ENCODE data around the gene PLEKHA5. TPM values are rescaled to one million over a fixed set of nuclear protein-coding genes. Genes with fewer than 3 reads are reported as not detected.
"Not testable (repeated sequence)": the region's sequence is repeated elsewhere in the genome, so short reads cannot be mapped to it uniquely, and the experiment has no call there.

Gene PLEKHA5, protein sequence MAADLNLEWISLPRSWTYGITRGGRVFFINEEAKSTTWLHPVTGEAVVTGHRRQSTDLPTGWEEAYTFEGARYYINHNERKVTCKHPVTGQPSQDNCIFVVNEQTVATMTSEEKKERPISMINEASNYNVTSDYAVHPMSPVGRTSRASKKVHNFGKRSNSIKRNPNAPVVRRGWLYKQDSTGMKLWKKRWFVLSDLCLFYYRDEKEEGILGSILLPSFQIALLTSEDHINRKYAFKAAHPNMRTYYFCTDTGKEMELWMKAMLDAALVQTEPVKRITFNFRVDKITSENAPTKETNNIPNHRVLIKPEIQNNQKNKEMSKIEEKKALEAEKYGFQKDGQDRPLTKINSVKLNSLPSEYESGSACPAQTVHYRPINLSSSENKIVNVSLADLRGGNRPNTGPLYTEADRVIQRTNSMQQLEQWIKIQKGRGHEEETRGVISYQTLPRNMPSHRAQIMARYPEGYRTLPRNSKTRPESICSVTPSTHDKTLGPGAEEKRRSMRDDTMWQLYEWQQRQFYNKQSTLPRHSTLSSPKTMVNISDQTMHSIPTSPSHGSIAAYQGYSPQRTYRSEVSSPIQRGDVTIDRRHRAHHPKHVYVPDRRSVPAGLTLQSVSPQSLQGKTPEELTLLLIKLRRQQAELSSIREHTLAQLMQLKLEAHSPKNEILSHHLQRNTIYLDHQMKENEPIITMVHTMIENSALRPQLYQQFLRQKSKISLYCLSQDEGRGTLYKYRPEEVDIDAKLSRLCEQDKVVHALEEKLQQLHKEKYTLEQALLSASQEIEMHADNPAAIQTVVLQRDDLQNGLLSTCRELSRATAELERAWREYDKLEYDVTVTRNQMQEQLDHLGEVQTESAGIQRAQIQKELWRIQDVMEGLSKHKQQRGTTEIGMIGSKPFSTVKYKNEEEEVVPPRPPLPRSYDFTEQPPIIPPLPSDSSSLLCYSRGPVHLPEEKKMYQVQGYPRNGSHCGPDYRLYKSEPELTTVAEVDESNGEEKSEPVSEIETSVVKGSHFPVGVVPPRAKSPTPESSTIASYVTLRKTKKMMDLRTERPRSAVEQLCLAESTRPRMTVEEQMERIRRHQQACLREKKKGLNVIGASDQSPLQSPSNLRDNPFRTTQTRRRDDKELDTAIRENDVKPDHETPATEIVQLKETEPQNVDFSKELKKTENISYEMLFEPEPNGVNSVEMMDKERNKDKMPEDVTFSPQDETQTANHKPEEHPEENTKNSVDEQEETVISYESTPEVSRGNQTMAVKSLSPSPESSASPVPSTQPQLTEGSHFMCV
- 4.6 and 8.8 TPM in 2 replicates for total RNA-seq (2014; rRNA removed; shearing (Covaris generic); ENCODE audit: low replicate concordance)

DNA sequence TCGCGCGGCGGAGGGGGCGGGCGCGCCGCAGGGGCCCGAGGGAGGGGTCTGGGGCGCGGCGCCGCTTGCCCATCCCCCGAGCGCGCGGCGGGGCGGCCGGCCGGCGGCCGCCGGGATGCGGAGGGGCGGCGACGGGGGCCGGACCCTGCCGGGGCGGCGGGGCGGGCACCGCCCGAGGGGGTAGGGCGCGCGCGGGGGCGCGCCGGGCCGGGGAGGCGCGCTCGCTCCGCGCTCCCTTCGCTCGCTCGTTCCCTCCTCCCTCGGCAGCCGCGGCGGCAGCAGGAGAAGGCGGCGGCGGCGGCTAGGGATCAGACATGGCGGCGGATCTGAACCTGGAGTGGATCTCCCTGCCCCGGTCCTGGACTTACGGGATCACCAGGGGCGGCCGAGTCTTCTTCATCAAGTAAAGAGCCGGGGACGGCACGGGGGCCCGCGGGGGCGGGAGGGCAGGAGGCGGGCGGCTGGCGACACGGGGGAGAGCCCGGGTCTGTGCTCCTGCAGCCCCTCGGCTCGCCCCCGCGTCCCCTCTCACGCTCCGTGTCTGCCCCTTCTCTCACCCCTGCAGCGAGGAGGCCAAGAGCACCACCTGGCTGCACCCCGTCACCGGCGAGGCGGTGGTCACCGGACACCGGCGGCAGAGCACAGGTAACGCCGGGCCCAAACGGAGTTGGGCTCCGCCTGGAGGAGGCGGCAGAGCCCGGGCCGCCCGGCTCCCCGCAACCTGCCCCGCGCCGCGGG is at the start of gene PLEKHA5:
Gene PLEKHA5, plus strand, starts transcription at position 248 of the 738 bp plus-strand sequence. Its CDS starts 67 bp downstream, at position 315.
- Histone ChIP-seq H3K4me3 (peak within 1 kb of the TSS; percentile 58), H3K27me3 (no peaks in the 10 kb centered on the region), H3K9me3 (peaks cover 7% of the 10 kb centered on the region), H3K36me3 (no peaks in the 10 kb centered on the region)
- peak; percentile 76 for DNase-seq

DNA sequence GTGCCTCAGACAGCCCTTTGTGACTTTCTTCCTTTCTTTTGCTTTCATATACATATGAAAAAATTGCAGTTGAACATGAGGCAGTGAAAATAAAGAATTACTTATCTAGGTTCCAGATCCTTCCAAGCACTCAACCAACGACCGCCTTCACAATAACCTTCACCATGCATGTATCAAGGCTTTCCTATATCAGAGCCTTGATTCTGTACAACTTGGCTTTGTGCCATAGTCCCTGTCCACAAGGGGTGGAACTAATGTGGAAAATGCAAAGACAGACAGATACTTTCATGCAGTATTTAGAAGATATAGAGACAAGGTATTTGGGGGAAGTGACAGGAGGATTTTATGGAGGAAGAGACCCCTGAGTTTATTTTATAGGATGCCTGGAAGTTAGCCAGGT is 48.6 kb upstream of the PLEKHA5 start:
- no peak for DNase-seq
- H3K36me3 ChIP-seq = no peaks in the 10 kb centered on the region
- no peaks in the 10 kb centered on the region for H3K9me3 ChIP-seq
- no peak overlapping the region for H3K4me3 ChIP-seq
- H3K27me3 ChIP-seq = no peaks in the 10 kb centered on the region

DNA sequence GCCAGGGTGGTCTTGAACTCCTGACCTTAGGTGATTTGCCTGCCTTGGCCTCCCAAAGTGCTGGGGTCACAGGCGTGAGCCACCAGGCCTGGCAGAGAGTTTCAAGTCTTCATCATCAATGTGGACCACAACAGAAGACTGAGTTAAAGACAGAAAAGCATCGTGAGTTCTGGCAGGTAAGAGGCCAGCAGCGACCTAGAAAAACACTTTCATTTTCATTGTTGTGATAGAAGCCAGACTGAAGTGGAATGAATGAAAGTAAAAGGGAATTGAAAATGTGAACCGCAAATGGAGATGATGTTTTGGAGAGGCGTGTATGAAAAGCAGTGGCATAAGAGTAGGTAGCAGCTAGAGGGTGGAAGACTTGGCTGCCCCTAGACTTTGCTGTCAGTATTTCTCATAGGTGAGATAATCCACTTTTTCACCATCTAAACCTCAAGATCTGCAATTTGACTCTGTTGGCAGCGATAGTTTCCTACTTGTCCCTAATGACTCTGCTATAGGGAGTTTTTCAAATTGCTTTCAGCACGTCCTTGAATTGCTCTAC is 47.1 kb upstream of the PLEKHA5 start:
- no peaks in the 10 kb centered on the region for H3K36me3 ChIP-seq
- H3K27me3 ChIP-seq = no peaks in the 10 kb centered on the region
- DNase-seq = no peak
- no peak overlapping the region for H3K4me3 ChIP-seq
- no peaks in the 10 kb centered on the region for H3K9me3 ChIP-seq

DNA sequence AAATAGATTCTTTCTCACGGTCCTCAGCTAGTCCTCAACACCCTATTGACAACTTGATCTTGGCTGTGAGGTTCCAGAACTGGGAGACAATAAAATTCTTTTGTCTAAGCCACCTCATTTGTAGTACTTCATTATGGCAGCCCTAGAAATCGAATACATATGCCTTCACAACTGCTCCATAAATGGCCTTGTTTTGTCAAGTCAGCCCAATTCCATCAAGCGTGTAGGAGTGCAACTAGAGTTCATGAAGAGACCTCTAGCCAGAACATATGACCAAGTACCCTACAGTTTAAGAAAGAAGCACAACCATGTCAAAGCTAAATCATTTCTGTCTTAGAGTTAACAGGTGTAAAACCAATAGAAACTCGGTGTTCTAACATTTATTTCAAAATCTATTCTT is 45.0 kb upstream of the PLEKHA5 start:
- H3K4me3 ChIP-seq = no peak overlapping the region
- H3K9me3 ChIP-seq = no peaks in the 10 kb centered on the region
- H3K36me3 ChIP-seq = no peaks in the 10 kb centered on the region
- no peaks in the 10 kb centered on the region for H3K27me3 ChIP-seq
- DNase-seq = no peak

DNA sequence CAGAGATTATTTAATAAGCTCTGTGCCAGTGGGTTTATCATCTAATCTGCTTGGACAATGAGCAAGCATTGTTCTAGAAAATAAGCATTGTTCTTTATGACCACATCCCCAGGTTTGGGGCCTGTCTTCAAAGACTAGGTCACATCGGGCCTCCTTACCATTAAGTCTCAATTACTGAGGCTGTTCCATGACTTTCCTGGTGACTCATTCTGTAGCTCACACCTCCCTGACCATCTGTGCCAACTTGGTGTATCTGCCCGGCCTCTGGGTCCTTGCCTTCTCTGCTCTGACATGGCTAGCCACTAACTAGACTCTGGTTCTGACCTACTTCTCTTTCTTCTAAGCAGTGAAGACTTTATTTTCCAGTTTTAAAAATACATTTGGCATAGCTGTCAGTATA is 44.4 kb upstream of the PLEKHA5 start:
- peak; percentile 9 for DNase-seq
- Histone ChIP-seq H3K9me3 (no peaks in the 10 kb centered on the region), H3K36me3 (no peaks in the 10 kb centered on the region), H3K4me3 (no peak overlapping the region), H3K27me3 (no peaks in the 10 kb centered on the region)

DNA sequence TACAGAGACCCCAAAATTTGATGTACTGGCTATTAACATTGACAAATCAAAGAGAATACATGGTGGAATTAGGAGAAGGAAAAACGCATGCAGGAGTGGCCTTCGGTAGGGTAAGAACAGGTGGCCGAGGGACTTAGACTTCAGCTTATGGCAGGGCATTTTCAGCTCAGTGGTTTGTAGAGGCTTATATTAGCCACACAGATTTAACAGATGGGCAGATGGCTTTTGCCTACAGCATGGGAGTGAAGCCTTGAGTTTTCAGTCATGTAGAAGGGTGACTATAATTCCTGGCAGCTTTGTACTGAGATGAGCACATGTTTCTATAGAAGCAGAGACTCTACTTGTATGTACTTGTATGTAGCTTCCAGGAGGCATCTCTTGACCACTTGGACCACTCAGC is 40.9 kb upstream of the PLEKHA5 start:
- DNase-seq = no peak
- Histone ChIP-seq H3K36me3 (no peaks in the 10 kb centered on the region), H3K4me3 (no peak overlapping the region), H3K27me3 (no peaks in the 10 kb centered on the region), H3K9me3 (no peaks in the 10 kb centered on the region)

DNA sequence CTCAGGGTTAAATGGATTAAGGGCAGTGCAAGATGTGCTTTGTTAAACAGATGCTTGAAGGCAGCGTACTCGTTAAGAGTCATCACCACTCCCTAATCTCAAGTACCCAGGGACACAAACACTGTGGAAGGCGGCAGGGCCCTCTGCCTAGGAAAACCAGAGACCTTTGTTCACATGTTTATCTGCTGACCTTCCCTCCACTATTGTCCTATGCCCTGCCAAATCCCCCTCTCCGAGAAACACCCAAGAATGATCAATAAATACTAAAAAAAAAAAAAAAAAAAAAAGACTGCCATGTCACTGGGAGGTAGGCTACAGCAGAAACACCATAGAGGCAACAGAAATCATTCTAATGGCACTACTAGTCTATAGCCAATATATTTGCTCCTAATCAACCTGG is 37.1 kb upstream of the PLEKHA5 start:
- not testable (repeated sequence) for H3K4me3 ChIP-seq, DNase-seq, H3K27me3 ChIP-seq, H3K36me3 ChIP-seq, H3K9me3 ChIP-seq

DNA sequence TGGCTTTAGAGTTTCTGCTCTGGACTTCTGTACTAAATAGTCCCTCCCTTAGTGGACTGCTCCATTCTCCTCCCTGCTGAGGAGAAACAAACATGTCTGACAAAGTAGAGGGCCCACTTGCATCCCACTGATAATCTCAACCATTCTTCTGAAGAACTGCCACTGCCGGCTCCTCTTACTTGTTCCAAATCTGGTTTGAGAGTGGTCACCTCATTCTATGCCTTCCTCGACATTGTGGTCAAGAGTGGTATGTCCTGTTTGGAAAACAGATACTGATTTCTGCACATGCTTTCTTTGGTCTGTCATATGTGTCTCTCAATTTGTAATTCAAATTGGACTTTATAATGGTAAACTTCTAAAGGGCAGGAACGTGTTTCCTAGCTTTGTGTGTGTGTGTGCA is 36.3 kb upstream of the PLEKHA5 start:
- Histone ChIP-seq H3K27me3 (no peaks in the 10 kb centered on the region), H3K9me3 (no peaks in the 10 kb centered on the region), H3K36me3 (no peaks in the 10 kb centered on the region), H3K4me3 (no peak overlapping the region)
- DNase-seq = no peak

DNA sequence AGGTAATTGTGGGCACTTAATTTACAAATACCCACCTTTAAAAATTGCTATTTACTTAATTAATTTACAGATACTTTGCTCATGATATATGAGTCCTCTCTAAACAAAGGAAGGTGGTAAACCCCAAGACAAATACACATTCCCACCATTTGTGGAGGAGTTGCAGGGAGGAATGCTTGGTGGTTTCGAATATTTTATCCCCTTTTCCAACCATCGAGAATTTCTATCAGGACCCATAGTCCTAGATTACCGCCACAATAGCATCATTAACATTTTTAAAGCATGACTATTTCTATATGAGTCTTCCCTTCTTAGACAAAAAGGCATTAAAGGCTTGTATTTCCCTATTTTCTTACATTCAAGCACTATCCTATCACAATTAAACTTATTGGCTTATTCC is 34.2 kb upstream of the PLEKHA5 start:
- Histone ChIP-seq H3K36me3 (no peaks in the 10 kb centered on the region), H3K4me3 (no peak overlapping the region), H3K27me3 (no peaks in the 10 kb centered on the region), H3K9me3 (no peaks in the 10 kb centered on the region)
- no peak for DNase-seq

DNA sequence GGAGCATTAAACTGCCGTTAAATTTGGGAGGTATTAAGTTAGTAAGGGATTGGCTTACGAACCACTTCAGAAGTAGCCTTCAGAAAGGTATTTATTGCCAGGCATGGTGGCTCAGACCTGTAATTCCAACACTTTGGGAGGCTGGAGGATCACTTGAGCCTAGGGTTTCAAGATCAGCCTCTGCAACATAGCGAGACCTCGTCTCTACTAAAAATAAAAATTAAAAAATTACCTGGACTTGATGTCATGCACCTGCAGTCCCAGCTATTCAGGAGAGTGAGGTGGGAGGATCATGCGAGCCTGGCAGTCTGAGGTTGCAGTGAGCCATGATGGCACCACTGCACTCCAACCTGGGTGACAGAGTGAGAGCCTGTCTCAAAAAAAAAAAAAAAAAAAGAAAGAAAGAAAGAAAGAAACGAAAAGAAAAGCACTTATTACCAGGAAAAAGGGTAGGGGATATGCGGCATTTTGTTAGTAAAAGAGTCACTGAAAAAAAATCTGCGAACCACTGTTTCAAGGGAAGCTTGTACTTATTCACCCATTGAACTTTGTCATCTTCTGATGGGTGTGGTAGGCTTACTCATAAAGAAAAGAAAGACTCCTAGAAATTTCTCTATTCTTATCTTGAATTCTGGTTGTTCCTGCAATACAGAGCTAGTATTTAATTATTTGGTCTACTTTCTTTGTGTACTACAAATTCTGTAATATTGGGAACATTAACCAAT is 33.6 kb upstream of the PLEKHA5 start:
- Histone ChIP-seq H3K27me3 (no peaks in the 10 kb centered on the region), H3K36me3 (no peaks in the 10 kb centered on the region), H3K9me3 (no peaks in the 10 kb centered on the region), H3K4me3 (no peak overlapping the region)
- no peak for DNase-seq

DNA sequence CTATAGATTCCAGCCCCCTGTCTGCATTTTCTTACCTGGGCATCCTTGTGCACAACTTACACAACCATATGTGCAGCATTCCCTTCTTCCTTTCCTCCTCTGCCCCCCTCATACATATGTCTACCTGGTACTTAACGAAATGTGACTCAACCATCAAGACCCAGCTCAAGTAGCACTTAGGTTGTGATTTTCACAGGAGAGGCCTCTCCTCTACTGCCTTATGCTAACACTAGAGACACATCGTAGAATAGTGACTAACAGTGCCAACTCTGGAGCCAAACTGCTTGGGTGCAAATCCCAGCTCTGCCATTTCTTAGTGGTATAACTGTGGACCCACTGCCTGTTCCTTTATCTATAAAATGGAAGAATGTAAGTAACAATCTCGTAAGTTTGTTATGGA is 24.1 kb upstream of the PLEKHA5 start:
- Histone ChIP-seq H3K4me3 (no peak overlapping the region), H3K27me3 (no peaks in the 10 kb centered on the region), H3K36me3 (no peaks in the 10 kb centered on the region), H3K9me3 (no peaks in the 10 kb centered on the region)
- DNase-seq = no peak

DNA sequence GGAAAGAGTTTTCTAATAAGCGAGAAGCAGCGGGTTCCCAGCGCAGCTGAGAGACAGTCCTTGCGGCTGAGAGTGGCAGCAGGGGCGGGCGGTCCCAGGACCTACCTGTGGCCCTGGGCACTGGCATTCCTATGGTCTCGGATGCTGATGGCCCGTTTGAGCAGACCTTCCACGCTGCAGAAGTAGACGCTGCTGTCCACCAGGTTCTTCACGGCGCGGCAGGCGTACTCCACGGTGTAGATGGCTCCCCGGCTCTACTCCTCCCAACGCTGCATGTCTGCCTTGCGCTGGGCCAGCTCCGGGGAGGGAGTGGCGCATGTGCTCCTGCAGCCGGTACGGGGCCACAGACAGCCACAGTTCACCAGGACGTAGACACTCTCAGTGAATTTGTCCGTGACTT is 21.8 kb upstream of the PLEKHA5 start:
- no peak overlapping the region for H3K4me3 ChIP-seq
- no peaks in the 10 kb centered on the region for H3K27me3 ChIP-seq
- DNase-seq = no peak
- no peaks in the 10 kb centered on the region for H3K36me3 ChIP-seq
- H3K9me3 ChIP-seq = 0 out of 2 replicates have a peak, but pooled peaks cover 2% of the 10 kb centered on the region

DNA sequence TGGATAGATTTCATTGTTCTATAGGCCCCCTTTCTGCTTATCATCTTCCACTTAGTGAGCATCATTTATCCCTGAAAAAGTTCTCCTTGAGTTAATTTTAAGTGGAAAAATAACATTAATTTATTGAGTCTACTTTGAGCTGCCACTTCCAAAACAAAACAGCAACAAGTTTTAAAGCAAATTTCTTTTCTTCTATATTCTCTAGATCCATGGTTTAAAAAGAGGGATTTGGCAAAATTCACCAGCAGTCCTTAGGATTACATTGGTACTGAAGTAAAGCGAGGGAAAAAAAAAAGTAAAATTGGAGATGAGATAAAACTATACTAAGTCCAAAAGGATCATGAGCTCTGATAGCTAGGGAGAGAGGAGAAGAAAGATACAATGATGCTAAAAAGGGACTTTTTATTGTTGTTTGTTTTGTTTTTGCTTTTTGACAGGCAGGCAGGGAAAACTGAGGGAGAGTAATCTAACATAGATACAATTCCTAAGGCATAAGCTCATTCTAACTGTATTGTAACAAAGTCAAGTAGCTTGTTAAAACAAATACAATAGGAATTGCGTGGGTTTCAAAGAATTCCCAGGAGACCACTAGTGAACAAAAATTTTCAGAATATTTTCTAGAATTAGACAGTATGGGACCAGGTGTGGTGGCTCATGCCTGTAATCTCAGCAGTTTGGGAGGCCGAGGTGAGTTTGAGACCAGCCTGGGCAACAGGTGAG is 19.2 kb upstream of the PLEKHA5 start:
- DNase-seq = no peak
- Histone ChIP-seq H3K9me3 (0 out of 2 replicates have a peak, but pooled peaks cover 2% of the 10 kb centered on the region), H3K27me3 (no peaks in the 10 kb centered on the region), H3K36me3 (no peaks in the 10 kb centered on the region), H3K4me3 (no peak overlapping the region)

DNA sequence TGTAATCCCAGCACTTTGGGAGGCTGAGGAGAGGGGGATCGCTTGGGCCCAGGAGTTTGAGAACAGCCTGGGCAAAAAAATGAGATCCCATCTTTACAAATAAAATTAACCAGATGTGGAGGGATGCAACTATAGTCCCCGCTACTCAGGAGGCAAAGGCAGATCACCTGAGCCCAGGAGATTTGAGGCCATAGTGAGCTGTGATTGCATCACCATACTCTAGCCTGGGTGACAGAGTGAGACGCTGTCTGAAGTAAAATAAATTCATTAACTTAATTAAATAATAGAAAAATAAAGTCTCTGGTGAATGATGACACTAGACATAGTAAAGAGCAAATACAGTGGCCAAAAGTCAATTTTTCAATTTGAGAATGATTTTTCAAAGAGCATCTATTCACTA is 16.1 kb upstream of the PLEKHA5 start:
- H3K36me3 ChIP-seq = no peaks in the 10 kb centered on the region
- no peaks in the 10 kb centered on the region for H3K27me3 ChIP-seq
- 0 out of 2 replicates have a peak, but pooled peaks cover 2% of the 10 kb centered on the region for H3K9me3 ChIP-seq
- DNase-seq = no peak
- no peak overlapping the region for H3K4me3 ChIP-seq

DNA sequence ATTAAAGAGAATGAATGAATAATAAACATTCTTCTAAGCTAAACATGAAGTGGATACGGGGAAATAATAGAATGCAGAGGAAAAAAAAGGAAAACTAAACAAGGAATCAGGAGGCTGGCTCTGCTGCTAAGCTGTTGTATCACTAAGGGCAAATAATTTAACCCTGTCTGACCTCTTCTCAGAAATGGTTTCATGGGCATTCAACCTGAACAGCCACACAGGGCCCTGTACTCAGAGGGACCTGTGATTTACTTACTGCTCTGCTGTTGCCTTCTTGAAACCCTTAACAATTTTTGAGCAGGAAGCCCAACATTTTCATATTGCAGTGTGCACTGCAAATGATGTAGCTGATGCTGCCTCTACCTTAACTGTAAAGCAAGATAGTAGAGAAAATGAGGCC is 14.2 kb upstream of the PLEKHA5 start:
- Histone ChIP-seq H3K27me3 (no peaks in the 10 kb centered on the region), H3K36me3 (no peaks in the 10 kb centered on the region), H3K4me3 (no peak overlapping the region), H3K9me3 (0 out of 2 replicates have a peak, but pooled peaks cover 2% of the 10 kb centered on the region)
- DNase-seq = no peak
